ENCODE data around the gene PARP6.

PARP6 gene

DNA sequence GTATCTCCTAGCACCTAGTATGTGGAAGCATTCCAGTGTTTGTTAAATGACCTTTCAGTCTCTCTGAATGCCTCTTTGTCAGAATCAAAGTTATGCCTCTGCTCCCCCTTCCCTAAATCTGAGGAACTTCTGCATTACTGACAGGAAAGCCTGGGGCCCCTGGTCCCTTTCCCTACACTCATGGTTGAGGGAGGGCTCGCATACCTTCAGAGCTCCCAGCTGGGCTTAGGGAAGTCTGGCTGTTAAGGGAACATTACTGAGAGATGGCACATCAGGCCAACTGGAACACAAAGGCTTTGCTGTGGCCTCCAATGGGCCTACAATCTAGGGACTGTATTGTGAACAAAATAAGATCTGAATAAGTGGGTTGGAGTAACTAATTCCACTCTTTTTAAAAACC lies 51.7 kb downstream of the PARP6 start:
- no peak for DNase-seq
- TF ChIP-seq, protein P1, sequence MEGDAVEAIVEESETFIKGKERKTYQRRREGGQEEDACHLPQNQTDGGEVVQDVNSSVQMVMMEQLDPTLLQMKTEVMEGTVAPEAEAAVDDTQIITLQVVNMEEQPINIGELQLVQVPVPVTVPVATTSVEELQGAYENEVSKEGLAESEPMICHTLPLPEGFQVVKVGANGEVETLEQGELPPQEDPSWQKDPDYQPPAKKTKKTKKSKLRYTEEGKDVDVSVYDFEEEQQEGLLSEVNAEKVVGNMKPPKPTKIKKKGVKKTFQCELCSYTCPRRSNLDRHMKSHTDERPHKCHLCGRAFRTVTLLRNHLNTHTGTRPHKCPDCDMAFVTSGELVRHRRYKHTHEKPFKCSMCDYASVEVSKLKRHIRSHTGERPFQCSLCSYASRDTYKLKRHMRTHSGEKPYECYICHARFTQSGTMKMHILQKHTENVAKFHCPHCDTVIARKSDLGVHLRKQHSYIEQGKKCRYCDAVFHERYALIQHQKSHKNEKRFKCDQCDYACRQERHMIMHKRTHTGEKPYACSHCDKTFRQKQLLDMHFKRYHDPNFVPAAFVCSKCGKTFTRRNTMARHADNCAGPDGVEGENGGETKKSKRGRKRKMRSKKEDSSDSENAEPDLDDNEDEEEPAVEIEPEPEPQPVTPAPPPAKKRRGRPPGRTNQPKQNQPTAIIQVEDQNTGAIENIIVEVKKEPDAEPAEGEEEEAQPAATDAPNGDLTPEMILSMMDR (IDR thresholded peaks at IDR 0.05; ENCODE audit: low read depth, low read length), result no peak
- Histone ChIP-seq H3K36me3 (peaks cover 94% of the 10 kb centered on the region), H3K27me3 (ENCODE audit: insufficient read depth, low read depth, severe bottlenecking) (no peaks in the 10 kb centered on the region), H3K27ac (peak overlapping the region; percentile 52), H3K4me3 (ENCODE audit: low read depth, low read length) (no peak overlapping the region), H3K9me3 (ENCODE audit: severe bottlenecking) (no peaks in the 10 kb centered on the region)

- TF ChIP-seq, protein P1 (IDR thresholded peaks at IDR 0.05; ENCODE audit: low read depth, low read length), result no peak
- peaks cover 98% of the 10 kb centered on the region for H3K36me3 ChIP-seq
- H3K4me3 ChIP-seq (ENCODE audit: low read depth, low read length), result no peak overlapping the region
- no peaks in the 10 kb centered on the region for H3K27me3 ChIP-seq (ENCODE audit: insufficient read depth, low read depth, severe bottlenecking)
- no peak for DNase-seq
- no peaks in the 10 kb centered on the region for H3K9me3 ChIP-seq (ENCODE audit: severe bottlenecking)
- H3K27ac ChIP-seq, result no peak overlapping the region
Measured at GRCh38 chr15:72217216-72217615, 55.1 kb downstream of the PARP6 start.

DNA sequence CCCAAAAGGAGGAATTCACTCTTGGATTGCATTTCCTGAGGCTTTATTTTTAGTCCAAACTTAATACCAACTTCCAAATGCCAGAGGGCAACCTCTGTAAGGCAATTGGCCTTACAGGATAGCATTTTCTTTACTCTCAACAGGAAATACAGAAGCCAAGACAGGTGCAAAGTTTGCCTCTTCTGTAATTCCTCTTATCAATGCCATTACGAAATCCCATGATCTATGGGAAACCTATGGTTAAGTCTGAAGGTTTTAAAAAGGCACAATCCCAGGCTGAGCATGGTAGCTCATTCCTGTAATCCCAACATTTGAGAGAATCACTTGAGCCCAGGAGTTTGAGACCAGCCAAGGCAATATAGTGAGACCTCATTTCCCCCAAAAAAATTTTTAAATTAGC lies 56.3 kb downstream of the PARP6 start:
- Histone ChIP-seq H3K36me3 (peaks cover 100% of the 10 kb centered on the region), H3K9me3 (ENCODE audit: severe bottlenecking) (no peaks in the 10 kb centered on the region), H3K27me3 (ENCODE audit: insufficient read depth, low read depth, severe bottlenecking) (no peaks in the 10 kb centered on the region), H3K27ac (no peak overlapping the region), H3K4me3 (ENCODE audit: low read depth, low read length) (no peak overlapping the region)
- TF ChIP-seq, protein P1 (IDR thresholded peaks at IDR 0.05; ENCODE audit: low read depth, low read length), result no peak
- DNase-seq, result no peak

GRCh38 chr15:72207558-72208085 lies 64.7 kb downstream of the PARP6 start:
- Histone ChIP-seq H3K9me3 (ENCODE audit: severe bottlenecking) (no peaks in the 10 kb centered on the region), H3K4me3 (ENCODE audit: low read depth, low read length) (no peak overlapping the region), H3K27ac (no peak overlapping the region), H3K27me3 (ENCODE audit: insufficient read depth, low read depth, severe bottlenecking) (no peaks in the 10 kb centered on the region), H3K36me3 (peaks cover 99% of the 10 kb centered on the region)
- no peak for DNase-seq
- TF ChIP-seq, protein P1 (IDR thresholded peaks at IDR 0.05; ENCODE audit: low read depth, low read length), result no peak

GRCh38 chr15:72206677-72207000 lies 65.7 kb downstream of the PARP6 start:
- H3K4me3 ChIP-seq (ENCODE audit: low read depth, low read length), result no peak overlapping the region
- peak; percentile 35 for DNase-seq
- TF ChIP-seq, protein P1 (IDR thresholded peaks at IDR 0.05; ENCODE audit: low read depth, low read length), result no peak
- no peak overlapping the region for H3K27ac ChIP-seq
- peaks cover 99% of the 10 kb centered on the region for H3K36me3 ChIP-seq
- H3K27me3 ChIP-seq (ENCODE audit: insufficient read depth, low read depth, severe bottlenecking), result no peaks in the 10 kb centered on the region
- H3K9me3 ChIP-seq (ENCODE audit: severe bottlenecking), result no peaks in the 10 kb centered on the region
